Activated CD4-positive, alpha-beta T cell treated with anti-CD3 and anti-CD28 coated beads for 1 hour (primary cell): ENCODE data around the gene OXLD1.

Source experiments
- DNase-seq: peaks from one replicate; pipeline ENCODE4 v3.0.0-alpha.2; 2020

Gene OXLD1

DNA sequence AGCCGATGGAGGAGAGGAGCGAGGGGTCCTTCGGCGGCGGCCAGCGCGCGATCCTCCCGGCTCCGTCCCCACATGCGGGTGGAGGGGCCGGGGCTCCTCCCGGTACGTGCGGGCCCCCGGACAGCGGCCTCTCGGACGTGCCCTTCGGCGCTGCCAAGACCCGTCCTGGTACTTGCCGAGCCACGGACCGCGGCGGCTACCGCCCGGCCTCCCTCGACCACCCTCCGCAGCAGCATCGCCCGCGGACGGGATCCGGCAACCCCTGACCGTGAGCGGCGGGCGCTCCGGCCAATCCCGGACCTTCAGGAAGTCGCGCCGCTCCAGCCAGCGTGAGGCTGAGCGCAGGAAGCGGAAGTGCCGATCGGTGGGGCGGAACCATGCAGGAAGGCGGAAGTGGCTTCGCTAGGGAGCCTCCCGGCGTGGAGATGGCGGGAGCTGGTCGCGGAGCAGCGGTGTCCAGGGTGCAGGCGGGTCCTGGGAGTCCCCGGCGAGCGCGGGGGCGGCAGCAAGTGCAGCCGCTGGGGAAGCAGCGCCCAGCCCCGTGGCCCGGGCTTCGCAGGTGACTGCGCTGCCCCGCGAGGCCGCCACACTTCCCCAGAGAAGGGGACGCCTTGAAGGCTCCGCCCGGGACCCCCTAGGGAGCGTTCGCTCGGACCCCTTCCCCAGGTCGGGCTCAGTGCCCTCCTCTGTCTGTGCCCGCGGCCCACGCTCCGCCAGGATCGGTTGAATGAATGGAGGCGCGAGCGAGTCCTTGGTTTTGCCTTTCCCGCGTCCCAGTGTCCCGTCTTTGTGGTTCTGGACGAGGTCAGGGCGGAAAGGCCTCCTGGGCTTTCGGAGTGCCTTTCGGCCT, at the start of gene OXLD1, which contains the start of gene CCDC137:
OXLD1 (minus strand) TSS at position 264 of the 850 bp plus-strand sequence; CDS start at position 236, 28 bp downstream.
CCDC137 (plus strand) TSS at position 396 of the 850 bp plus-strand sequence; CDS start at position 426, 30 bp downstream.
- peak; percentile 83 for DNase-seq

DNA sequence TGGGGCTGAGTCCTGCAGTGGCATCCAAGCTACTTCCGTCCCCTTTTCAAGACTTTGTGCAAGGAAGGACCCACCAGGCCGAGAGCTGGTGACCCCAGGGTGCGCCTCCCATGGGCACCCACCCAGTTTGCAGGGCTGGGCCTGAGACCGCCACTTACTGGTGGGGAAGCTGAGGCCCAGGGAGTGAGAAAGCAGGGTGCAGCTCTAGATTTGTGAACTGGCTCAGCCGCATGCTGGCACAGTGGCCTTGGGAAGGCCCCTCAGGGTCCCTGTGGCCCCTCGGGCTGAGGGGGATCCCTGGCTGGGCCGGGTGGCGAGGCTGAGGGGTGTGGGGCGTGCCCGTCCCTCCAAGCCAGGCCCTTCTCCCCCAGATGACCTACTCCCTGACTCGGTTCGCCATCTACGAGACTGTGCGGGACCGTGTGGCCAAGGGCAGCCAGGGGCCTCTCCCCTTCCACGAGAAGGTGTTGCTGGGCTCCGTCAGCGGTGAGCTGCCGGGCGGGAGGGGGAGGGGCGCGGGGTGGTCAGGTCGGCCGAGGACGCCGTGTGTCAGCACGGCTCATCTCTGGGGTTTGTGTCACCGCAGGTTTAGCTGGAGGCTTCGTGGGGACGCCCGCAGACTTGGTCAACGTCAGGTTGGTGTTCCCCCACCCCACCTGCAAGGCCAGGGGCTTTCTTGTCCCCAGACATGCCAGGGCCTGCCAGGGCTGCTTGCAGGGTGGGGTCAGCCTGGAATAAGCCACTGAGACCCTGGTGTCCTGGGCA, 48.9 kb upstream of the OXLD1 start:
- DNase-seq = no peak

- no peak for DNase-seq
Observed at GRCh38 chr17:81714412-81715106, 48.2 kb upstream of the OXLD1 start.

- no peak for DNase-seq
Observed at GRCh38 chr17:81713556-81714411, 47.4 kb upstream of the OXLD1 start.

- no peak for DNase-seq
Observed at GRCh38 chr17:81713004-81713555, 46.7 kb upstream of the OXLD1 start.

GRCh38 chr17:81712468-81713003, 46.1 kb upstream of the OXLD1 start:
- DNase-seq = no peak

- DNase-seq = peak; percentile 68
Observed at GRCh38 chr17:81711814-81712467, 45.5 kb upstream of the OXLD1 start, which contains the start of gene SLC25A10. Gene SLC25A10 (plus strand): TSS chr17:81712284. CDS start chr17:81712427, 143 bp downstream.

DNA sequence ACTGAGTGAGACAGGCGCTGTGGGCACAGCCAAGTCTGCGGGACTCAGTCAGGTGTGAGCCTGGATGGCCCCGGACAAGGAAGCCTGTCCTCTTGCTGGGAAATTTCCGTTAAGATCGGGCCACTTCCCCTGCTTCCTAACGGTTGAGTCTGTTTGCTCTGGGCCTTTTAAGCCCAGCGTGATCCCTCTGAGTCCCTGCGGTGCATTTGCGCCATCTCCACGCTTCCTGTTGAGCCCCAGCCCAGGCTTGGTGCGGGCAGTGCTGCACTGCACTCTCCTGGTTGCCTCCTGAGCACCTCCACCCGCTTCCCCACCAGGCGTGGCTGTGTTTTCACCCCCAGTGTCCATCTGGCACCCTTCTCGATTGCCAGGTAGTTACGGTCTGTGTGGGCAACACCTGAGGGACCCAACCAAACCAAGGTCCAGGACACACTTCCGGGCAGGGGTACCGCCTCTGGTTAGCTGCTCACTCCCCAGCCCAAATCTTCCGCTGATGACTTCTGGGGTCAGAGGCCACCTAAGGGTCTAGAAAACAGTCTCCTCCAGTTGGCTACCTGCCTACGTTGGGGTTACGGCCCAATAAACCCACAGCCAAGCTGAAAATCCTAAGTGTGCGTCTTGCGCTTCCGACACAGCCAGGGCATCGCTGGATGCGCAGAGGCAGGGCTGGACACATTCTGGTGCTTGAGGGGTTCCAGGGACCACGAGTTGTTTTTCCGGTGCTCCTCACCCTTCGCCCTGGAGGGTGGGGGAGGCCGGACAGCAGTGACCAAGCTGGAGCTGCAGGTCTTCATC, 44.3 kb upstream of the OXLD1 start:
- DNase-seq = no peak

GRCh38 chr17:81708739-81709185, 42.4 kb upstream of the OXLD1 start:
- no peak for DNase-seq

DNA sequence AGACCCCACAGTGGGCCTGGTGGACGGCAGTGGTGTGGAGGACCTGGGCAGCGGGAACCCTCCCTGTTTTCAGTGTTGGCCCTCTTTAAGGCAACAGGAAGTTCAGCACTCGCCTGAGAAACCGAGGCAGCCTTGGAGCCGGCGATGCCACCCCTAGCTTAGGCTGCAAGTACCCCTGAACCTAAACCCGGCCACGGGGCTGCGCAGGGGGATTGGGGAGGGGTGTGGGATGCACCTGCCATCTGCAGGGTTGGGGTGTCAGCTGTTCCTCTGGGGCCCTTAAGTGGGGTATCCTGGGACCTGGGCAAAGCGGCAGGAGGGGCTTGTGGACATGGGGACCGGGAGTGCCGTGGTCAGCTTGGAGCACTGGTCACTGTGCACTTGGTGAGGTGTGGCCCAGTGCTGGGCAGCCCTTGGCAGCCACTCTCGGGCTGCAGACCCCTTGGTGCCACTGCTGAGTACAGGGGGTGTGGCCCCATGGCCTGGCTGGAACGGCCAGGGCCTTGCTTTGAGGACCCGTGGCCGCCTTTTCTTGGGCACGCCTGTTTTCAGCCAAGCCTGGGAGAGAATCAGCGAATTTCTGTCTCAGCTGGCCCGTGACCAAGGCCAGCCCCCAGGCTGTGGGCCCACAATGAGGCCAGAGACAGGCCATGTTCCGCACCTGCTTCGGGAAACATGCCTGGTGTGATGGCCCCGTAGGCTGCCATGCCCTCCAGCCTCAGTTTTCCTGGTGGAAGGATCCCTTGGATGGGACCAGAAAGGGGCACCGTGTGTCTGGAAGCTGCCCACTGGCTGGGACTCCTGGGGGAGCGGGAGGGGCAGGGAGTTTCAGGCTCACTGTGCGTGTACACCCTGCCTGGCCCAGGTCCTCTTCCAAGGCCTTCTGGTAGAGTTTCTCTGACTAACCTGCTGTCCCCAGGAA, 41.6 kb upstream of the OXLD1 start:
- no peak for DNase-seq

DNA sequence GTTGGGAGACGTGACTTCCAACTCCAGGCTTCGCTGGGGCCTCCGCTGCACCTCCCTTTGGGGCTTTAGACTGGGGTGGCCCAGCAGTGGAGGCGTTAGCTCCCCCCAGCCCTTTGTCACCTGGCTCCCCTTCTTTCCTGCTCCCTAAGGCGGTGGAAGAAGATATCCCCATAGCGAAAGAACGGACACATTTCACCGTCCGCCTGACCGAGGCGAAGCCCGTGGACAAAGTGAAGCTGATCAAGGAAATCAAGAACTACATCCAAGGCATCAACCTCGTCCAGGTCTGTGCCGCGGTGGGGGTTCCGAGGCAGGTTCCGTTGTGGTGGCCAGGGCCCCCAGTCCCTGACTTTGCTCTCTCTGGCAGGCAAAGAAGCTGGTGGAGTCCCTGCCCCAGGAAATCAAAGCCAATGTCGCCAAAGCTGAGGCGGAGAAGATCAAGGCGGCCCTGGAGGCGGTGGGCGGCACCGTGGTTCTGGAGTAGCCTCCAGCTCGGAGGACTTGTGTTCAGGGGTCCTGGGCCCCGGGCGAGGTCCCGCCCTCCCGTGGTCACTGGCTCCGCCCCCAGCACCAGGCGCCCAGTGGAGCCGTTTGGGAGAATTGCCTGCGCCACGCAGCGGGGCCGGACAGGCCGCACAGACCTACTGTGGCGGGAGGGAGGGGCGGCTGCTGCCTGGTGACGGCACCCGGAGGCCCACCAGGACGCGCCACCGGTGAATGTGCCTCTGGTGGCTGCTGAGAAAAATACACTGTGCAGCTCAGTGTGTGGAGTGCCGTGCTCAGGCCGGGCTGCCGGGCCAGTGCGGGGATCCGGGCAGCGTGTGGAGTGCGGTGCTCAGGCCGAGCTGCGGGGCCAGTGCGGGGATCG, 40.6 kb upstream of the OXLD1 start:
- no peak for DNase-seq

- DNase-seq = no peak
Observed at GRCh38 chr17:81706232-81706611, 39.8 kb upstream of the OXLD1 start.

DNA sequence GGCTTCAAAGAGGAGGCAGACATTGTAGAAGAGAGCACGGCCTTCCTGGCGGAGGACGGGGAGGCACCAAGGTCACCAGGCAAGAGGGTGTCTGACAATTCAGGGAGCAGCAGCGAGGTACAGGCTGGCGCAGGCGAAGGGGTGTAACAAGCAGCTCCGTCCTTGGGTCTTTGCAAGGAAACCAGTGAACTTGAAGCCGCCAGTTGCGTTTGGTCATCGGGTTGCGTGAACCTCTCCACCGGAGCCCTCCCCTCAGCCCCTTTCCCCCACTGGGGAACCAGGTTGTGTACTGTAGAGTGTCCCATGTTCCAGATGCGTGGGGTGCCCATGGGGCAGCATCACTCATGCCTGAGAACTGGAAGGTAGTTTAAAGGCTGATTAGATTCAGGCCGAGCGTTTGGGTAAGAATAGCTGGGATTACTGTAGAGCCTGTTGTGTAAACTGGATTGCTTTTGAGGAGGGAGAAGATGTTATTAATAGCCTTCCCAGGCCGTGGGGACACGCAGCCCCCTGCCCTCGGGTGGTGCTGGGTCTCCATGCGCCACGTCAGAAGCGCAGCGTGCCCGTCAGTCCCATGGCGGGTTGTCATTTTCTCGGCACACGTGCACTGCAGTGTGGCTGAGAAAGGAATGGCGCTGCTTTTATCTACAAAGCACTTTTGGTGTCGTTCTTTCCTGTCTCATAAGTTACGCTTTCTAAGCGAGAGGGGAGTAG, 39.3 kb upstream of the OXLD1 start:
- DNase-seq = no peak

DNA sequence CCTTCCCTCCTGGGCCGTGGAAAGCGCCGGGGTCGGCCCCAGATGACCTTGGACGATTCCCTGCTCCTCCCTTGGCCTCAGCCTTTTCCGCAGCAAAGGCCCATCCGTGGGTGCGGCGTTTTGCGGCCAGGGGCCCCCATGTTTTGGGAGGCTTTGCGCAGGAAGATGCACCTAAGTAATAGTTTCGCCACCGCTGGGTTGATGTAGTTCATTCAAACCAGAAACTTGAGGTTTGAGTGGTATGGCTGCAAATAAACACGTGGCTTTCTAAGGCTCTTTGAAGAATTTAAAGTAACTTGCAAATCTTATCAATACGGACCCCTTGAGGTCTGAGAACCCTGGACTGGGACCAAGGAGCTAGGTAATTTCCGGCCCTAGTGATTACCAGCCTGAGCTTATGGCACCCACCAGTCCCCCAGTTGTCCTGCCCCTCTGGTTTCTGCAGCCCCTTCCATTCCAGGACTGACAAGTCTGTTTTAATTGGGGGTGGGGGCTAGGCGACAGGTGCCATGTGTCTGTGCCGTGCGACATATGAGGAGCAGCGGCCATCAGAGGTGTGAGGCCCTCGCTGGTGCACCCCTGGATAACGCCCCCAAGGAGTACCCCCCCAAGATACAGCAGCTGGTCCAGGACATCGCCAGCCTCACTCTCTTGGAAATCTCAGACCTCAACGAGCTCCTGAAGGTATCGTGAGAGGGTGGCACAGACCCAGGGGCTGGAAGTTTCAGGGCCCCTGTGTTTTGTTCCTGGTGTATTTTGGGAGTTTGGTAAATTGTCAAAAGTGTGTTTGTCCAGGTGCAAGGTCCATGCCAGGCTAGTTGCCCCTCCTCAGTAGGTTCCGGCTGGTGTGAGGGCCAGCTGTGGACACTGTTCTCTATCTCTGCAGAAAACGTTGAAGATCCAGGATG, 37.6 kb upstream of the OXLD1 start:
- DNase-seq = no peak

GRCh38 chr17:81702934-81703746, 36.7 kb upstream of the OXLD1 start, which contains the start of gene MRPL12:
Gene MRPL12 (plus strand): TSS chr17:81703367. CDS start chr17:81703502, 135 bp downstream.
- DNase-seq = peak; percentile 78
